Parathyroid adenoma (tissue), 2 donors: Measurements from ENCODE around the gene FSD1.
"Not testable (repeated sequence)": the region's sequence is repeated elsewhere in the genome, so short reads cannot be mapped to it uniquely, and the experiment has no call there.

Source experiments
- H2AFZ ChIP-seq: fragments of 300-600 bp; sonication (generic); one replicate; pipeline ENCODE4 v1.7.0; 2017; ENCODE audit warnings: antibody characterized with exemption, mild to moderate bottlenecking
- H3K27ac ChIP-seq: fragments of 300-600 bp; sonication (generic); one replicate; pipeline ENCODE4 v1.7.0; 2017
- H3K27me3 ChIP-seq: fragments of 300-600 bp; sonication (generic); one replicate; pipeline ENCODE4 v1.7.0; 2017; ENCODE audit warnings: low read length; ENCODE audit not compliant: control insufficient read depth, insufficient read depth
- H3K36me3 ChIP-seq: fragments of 300-600 bp; sonication (generic); one replicate; pipeline ENCODE4 v1.7.0; 2017; ENCODE audit warnings: low read length; ENCODE audit not compliant: control insufficient read depth, insufficient read depth
- H3K4me1 ChIP-seq: fragments of 300-600 bp; sonication (generic); one replicate; pipeline ENCODE4 v1.7.0; 2017; ENCODE audit warnings: control low read depth
- H3K4me2 ChIP-seq: fragments of 300-600 bp; sonication (generic); one replicate; pipeline ENCODE4 v1.7.0; 2017; ENCODE audit warnings: low read length
- H3K4me3 ChIP-seq: fragments of 300-600 bp; sonication (generic); one replicate; pipeline ENCODE4 v1.7.0; 2017; ENCODE audit warnings: low read depth, low read length
- H3K79me2 ChIP-seq: fragments of 300-600 bp; sonication (generic); one replicate; pipeline ENCODE4 v1.7.0; 2017; ENCODE audit warnings: control low read depth
- H3K9ac ChIP-seq: fragments of 300-600 bp; sonication (generic); one replicate; pipeline ENCODE4 v1.7.0; 2017; ENCODE audit warnings: mild to moderate bottlenecking
- H3K9me3 ChIP-seq: fragments of 300-600 bp; sonication (generic); one replicate; pipeline ENCODE4 v1.7.0; 2017; ENCODE audit warnings: low read length; ENCODE audit not compliant: control insufficient read depth
- CTCF ChIP-seq: fragments of 300-600 bp; sonication (generic); IDR thresholded peaks from one replicate; pipeline ENCODE4 v1.7.0; 2017; ENCODE audit warnings: antibody characterized with exemption, mild to moderate bottlenecking
- donor health status: primary hyperparathyroidism.

Gene FSD1

GRCh38 chr19:4327877-4328242 is 23.5 kb downstream of the FSD1 start:
- H3K4me3 ChIP-seq: peak overlapping the region; percentile 62
- no peaks in the 10 kb centered on the region for H3K79me2 ChIP-seq
- no peak overlapping the region for H3K9ac ChIP-seq
- peak overlapping the region; percentile 70 for H2AFZ ChIP-seq
- H3K27me3 ChIP-seq: no peaks in the 10 kb centered on the region
- H3K4me2 ChIP-seq: peak overlapping the region; percentile 74
- no peaks in the 10 kb centered on the region for H3K4me1 ChIP-seq
- no peak for TF ChIP-seq CTCF
- no peaks in the 10 kb centered on the region for H3K36me3 ChIP-seq
- H3K27ac ChIP-seq: no peak overlapping the region
- H3K9me3 ChIP-seq: no peaks in the 10 kb centered on the region

GRCh38 chr19:4328243-4328990 is 24.0 kb downstream of the FSD1 start:
- Histone ChIP-seq H2AFZ (peak overlapping the region; percentile 68), H3K79me2 (no peaks in the 10 kb centered on the region), H3K27me3 (no peaks in the 10 kb centered on the region), H3K9me3 (no peaks in the 10 kb centered on the region), H3K4me3 (peak overlapping the region; percentile 62), H3K27ac (no peak overlapping the region), H3K36me3 (no peaks in the 10 kb centered on the region), H3K4me2 (peak overlapping the region; percentile 78), H3K9ac (no peak overlapping the region), H3K4me1 (no peaks in the 10 kb centered on the region)
- TF ChIP-seq CTCF: no peak

- H3K4me3 ChIP-seq: peak overlapping the region; percentile 29
- H3K27me3 ChIP-seq, H3K27ac ChIP-seq, H3K79me2 ChIP-seq, H3K4me1 ChIP-seq, H3K36me3 ChIP-seq, H3K9me3 ChIP-seq, H3K9ac ChIP-seq: not testable (repeated sequence)
- peak overlapping the region; percentile 68 for H2AFZ ChIP-seq
- peak overlapping the region; percentile 78 for H3K4me2 ChIP-seq
These were observed 24.7 kb downstream of the FSD1 start for GRCh38 chr19:4328991-4329681.

GRCh38 chr19:4329858-4330257 is 25.5 kb downstream of the FSD1 start:
- Histone ChIP-seq H3K4me2 (no peak overlapping the region), H3K4me3 (no peak overlapping the region), H3K36me3 (no peaks in the 10 kb centered on the region), H2AFZ (no peak overlapping the region), H3K4me1 (no peaks in the 10 kb centered on the region), H3K9ac (no peak overlapping the region), H3K9me3 (no peaks in the 10 kb centered on the region), H3K79me2 (no peaks in the 10 kb centered on the region), H3K27ac (no peak overlapping the region), H3K27me3 (no peaks in the 10 kb centered on the region)
- TF ChIP-seq CTCF: no peak

GRCh38 chr19:4334929-4335570 is 30.7 kb downstream of the FSD1 start:
- Histone ChIP-seq H3K9me3 (no peaks in the 10 kb centered on the region), H2AFZ (no peak overlapping the region), H3K4me3 (no peak overlapping the region), H3K27me3 (no peaks in the 10 kb centered on the region), H3K36me3 (no peaks in the 10 kb centered on the region), H3K27ac (no peak overlapping the region), H3K4me2 (no peak overlapping the region), H3K4me1 (peaks cover 4% of the 10 kb centered on the region), H3K79me2 (no peaks in the 10 kb centered on the region), H3K9ac (no peak overlapping the region)
- no peak for TF ChIP-seq CTCF
